AG04450 (cell line): ENCODE results near the gene C13orf42. TPM values are rescaled to one million over a fixed set of nuclear protein-coding genes. Genes with fewer than 3 reads are reported as not detected.

Source experiments
- CTCF ChIA-PET: fragments of 300-600, 350-600 bp; formaldehyde crosslinking; extraction: SDS; loops from one replicate; lab custom pipeline; 2022; ENCODE audit warnings: antibody characterized with exemption, inconsistent platforms; lab: Charles Lee
- POLR2A ChIA-PET: fragments of 350-600 bp; formaldehyde crosslinking; extraction: SDS; loops from one replicate; lab custom pipeline; 2021; ENCODE audit warnings: antibody characterized with exemption, inconsistent platforms; lab: Yijun Ruan, JAX
- DNase-seq: peaks from one replicate; pipeline ENCODE4 v3.0.0-alpha.2; 2011; ENCODE audit warnings: low read depth, low spot score
- H3K27ac ChIP-seq: one replicate; pipeline ENCODE4 v1.5.1; 2012; ENCODE audit warnings: low read depth, low read length, control low read depth
- H3K27me3 ChIP-seq: one replicate; pipeline ENCODE4 v1.6.0; 2012; ENCODE audit warnings: low read length; ENCODE audit not compliant: control insufficient read depth, insufficient read depth
- H3K4me3 ChIP-seq: 2 replicates; pipeline ENCODE4 v1.5.1; 2011; ENCODE audit warnings: mild to moderate bottlenecking, low read depth, low read length, control low read depth
- H3K9me3 ChIP-seq: 2 replicates; pipeline ENCODE4 v1.5.1; 2012; ENCODE audit warnings: low read length; ENCODE audit not compliant: control insufficient read depth, insufficient read depth
- polyA plus RNA-seq: library from polyadenylated mRNA; depleted of rRNA; stranded (reverse); fragments of >200 nt; gene quantifications from 2 replicates; pipeline ENCODE4 v1.2.3, GENCODE V29; 2011
- TF ChIP-seq, protein P1 (sequence below): IDR thresholded peaks from 2 replicates; pipeline ENCODE4 v1.5.1; 2011; ENCODE audit warnings: low read depth, low read length, control low read depth, inconsistent platforms

C13orf42 gene
- polyA plus RNA-seq, 1 experiment: not detected

- TF ChIP-seq, protein P1, sequence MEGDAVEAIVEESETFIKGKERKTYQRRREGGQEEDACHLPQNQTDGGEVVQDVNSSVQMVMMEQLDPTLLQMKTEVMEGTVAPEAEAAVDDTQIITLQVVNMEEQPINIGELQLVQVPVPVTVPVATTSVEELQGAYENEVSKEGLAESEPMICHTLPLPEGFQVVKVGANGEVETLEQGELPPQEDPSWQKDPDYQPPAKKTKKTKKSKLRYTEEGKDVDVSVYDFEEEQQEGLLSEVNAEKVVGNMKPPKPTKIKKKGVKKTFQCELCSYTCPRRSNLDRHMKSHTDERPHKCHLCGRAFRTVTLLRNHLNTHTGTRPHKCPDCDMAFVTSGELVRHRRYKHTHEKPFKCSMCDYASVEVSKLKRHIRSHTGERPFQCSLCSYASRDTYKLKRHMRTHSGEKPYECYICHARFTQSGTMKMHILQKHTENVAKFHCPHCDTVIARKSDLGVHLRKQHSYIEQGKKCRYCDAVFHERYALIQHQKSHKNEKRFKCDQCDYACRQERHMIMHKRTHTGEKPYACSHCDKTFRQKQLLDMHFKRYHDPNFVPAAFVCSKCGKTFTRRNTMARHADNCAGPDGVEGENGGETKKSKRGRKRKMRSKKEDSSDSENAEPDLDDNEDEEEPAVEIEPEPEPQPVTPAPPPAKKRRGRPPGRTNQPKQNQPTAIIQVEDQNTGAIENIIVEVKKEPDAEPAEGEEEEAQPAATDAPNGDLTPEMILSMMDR: peak; percentile 68
- DNase-seq: peak; percentile 8
- H3K4me3 ChIP-seq: no peak overlapping the region
- H3K27me3 ChIP-seq: peaks cover 9% of the 10 kb centered on the region
- no peaks in the 10 kb centered on the region for H3K9me3 ChIP-seq
- POLR2A ChIA-PET: interaction anchor here (0.6 kb wide), 1 partner anchor 134 kb away, joined by 8 read pairs; no protein-coding TSS in a partner anchor
- CTCF ChIA-PET: interaction anchor here (0.7 to 7.6 kb wide), 17 partner anchors 10 to 676 kb away, joined by 3 to 203 read pairs (median 5); no protein-coding TSS in a partner anchor
- H3K27ac ChIP-seq: no peak overlapping the region
These were observed 38.0 kb upstream of the C13orf42 start for GRCh38 chr13:51148952-51149573.

DNA sequence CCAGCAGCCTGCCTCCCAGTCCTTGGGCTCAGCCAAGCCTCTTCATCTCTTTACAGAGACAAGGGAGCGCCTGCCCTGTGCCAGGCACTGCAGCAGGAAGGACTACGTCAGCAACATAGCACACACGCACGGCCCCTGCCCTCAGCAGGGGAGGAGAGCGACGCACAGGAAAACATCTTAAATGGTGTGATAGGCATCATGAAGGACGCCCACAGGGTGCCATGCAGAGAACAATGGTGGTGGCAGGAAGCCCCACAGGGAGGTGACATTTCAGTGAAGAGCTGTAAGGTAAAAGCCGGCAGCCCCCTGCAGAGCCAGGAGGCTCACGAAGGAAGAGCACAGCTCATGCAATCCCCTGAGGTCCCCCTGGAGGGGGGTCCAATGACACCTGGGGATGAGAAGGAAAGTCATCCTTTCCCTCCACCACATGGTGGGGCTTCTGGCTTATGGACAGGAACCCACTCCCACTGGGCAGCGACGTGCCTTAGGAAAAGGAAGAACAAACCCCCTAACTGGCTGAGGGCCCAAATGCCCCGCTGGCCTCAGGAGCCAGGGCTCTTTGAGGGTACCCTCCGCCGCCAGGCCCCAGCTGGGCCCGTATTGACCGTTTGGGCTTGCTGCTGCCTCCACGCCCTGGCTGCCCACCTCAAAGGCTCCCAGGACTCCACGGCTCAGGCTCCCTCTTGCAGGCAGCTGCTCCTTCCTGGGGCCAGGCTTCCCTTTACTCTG is 37.3 kb upstream of the C13orf42 start:
- no peak for DNase-seq
- TF ChIP-seq, protein P1: no peak
- Histone ChIP-seq H3K27ac (no peak overlapping the region), H3K9me3 (no peaks in the 10 kb centered on the region), H3K27me3 (peaks cover 6% of the 10 kb centered on the region), H3K4me3 (no peak overlapping the region)
- POLR2A ChIA-PET: no interaction called here
- CTCF ChIA-PET: interaction anchor here (0.7 to 7.6 kb wide), 13 partner anchors 24 to 677 kb away, joined by 3 to 203 read pairs (median 5); no protein-coding TSS in a partner anchor

DNA sequence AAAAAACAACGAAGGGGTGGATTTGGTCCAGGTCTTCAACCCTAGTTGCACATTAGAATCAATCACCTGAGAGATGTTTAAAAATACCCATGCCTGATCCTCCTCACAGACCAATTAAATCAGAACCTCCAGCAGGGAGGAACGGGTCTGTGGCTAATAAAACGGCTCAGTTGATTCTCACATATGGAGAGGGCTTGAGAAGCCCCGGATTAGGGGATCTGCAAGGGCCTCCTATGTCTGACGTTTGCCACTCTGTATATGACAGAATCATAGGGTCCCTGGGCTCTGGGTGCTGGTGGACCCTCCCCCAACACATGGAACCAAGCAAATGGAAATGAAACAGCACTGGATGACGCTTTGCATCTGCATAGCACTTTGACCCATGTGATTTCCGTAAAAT is 36.7 kb upstream of the C13orf42 start:
- TF ChIP-seq, protein P1: no peak
- peaks cover 6% of the 10 kb centered on the region for H3K27me3 ChIP-seq
- CTCF ChIA-PET: interaction anchor here (2.5 to 7.6 kb wide), 3 partner anchors 135 to 140 kb away, joined by 12 to 203 read pairs (median 40); no protein-coding TSS in a partner anchor

GRCh38 chr13:51146667-51147066 is 35.6 kb upstream of the C13orf42 start:
- ChIA-PET POLR2A (no interaction called here), CTCF (interaction anchor here (0.9 to 3.8 kb wide), 2 partner anchors 10 to 140 kb away, joined by 3 to 40 read pairs; no protein-coding TSS in a partner anchor)
- H3K27ac ChIP-seq: no peak overlapping the region
- no peak overlapping the region for H3K4me3 ChIP-seq
- no peak for DNase-seq
- peaks cover 6% of the 10 kb centered on the region for H3K27me3 ChIP-seq
- TF ChIP-seq, protein P1: no peak
- no peaks in the 10 kb centered on the region for H3K9me3 ChIP-seq

More for the DNA sequence above, 36.7 kb upstream of the C13orf42 start:
- no peak overlapping the region for H3K27ac ChIP-seq
- DNase-seq: no peak
- H3K9me3 ChIP-seq: no peaks in the 10 kb centered on the region
- H3K4me3 ChIP-seq: no peak overlapping the region
- POLR2A ChIA-PET: no interaction called here

GRCh38 chr13:51137250-51137649 is 26.2 kb upstream of the C13orf42 start:
- no peaks in the 10 kb centered on the region for H3K27me3 ChIP-seq
- H3K27ac ChIP-seq: no peak overlapping the region
- ChIA-PET POLR2A (no interaction called here), CTCF (no interaction called here)
- no peak for DNase-seq
- no peak overlapping the region for H3K4me3 ChIP-seq
- H3K9me3 ChIP-seq: no peaks in the 10 kb centered on the region; the same call in 1 of the 2 replicates
- TF ChIP-seq, protein P1: no peak
